ENCODE data around the gene AK8.

AK8 gene

DNA sequence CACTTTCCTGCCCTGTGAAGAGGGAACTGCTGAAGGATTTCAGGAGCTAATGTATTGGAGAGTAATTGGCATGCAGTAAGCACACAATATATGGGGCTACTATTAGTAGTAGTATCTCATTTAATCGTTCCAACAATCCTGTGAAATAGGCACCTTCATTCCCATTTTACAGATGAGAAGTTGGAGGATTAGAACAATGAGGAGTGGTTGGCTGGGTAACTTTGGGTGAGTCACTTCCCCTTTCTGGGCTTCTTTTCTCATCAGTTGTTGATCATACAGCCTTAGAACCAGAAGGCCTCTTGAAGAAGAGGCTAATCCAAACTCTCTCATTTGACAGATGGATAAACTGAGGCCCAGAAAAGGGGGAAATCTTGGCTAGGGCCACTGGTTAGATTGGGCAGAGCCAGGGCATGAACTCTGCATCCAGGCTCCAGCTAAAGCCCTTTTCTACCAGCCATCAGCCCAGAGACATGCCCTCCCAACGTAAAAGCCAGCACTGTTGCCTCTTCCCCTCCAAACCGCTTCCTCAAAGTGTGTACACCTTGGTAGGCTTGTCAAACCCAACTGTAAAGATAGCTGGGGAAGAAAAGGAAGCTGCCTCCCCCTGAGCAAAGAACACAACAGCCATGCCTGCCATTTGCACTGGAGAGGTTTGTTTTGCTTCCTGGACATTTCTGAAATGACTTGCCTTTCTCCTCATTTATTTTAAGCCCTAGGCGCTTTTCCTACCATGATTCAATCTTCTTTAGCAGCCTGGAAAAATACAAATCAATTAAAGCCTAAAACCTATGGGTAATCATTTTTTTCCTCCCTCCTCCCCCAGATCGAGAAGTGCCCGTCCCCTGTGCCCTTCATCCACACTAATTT is 1.6 kb upstream of the AK8 start:
- H3K4me3 ChIP-seq (ENCODE audit: low read length): peak overlapping the region; percentile 97
- H3K36me3 ChIP-seq (replicated peaks; ENCODE audit: low read depth, low read length): no peaks in the 10 kb centered on the region
- no peaks in the 10 kb centered on the region for H3K79me2 ChIP-seq (ENCODE audit: low read length)
- no peak overlapping the region for H3K9ac ChIP-seq (ENCODE audit: low read length)
- no peaks in the 10 kb centered on the region for H3K27me3 ChIP-seq (ENCODE audit: low read depth, low read length)
- H4K20me1 ChIP-seq (ENCODE audit: insufficient read depth, low read length): no peaks in the 10 kb centered on the region
- peaks cover 15% of the 10 kb centered on the region for H3K4me1 ChIP-seq (ENCODE audit: low read length)
- H3K4me2 ChIP-seq (ENCODE audit: low read length): peak overlapping the region; percentile 65
- no peak overlapping the region for H3K27ac ChIP-seq (ENCODE audit: low read length)
- no peaks in the 10 kb centered on the region for H3K9me3 ChIP-seq (ENCODE audit: insufficient read depth, low read length)
- TF ChIP-seq, protein P1, sequence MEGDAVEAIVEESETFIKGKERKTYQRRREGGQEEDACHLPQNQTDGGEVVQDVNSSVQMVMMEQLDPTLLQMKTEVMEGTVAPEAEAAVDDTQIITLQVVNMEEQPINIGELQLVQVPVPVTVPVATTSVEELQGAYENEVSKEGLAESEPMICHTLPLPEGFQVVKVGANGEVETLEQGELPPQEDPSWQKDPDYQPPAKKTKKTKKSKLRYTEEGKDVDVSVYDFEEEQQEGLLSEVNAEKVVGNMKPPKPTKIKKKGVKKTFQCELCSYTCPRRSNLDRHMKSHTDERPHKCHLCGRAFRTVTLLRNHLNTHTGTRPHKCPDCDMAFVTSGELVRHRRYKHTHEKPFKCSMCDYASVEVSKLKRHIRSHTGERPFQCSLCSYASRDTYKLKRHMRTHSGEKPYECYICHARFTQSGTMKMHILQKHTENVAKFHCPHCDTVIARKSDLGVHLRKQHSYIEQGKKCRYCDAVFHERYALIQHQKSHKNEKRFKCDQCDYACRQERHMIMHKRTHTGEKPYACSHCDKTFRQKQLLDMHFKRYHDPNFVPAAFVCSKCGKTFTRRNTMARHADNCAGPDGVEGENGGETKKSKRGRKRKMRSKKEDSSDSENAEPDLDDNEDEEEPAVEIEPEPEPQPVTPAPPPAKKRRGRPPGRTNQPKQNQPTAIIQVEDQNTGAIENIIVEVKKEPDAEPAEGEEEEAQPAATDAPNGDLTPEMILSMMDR (IDR thresholded peaks at IDR 0.05; ENCODE audit: low read depth, low read length): no peak
- no peak for TF ChIP-seq EZH2phosphoT487 (IDR thresholded peaks at IDR 0.05; ENCODE audit: low read depth)
- no peak overlapping the region for H2AFZ ChIP-seq (ENCODE audit: low read depth, low read length)

DNA sequence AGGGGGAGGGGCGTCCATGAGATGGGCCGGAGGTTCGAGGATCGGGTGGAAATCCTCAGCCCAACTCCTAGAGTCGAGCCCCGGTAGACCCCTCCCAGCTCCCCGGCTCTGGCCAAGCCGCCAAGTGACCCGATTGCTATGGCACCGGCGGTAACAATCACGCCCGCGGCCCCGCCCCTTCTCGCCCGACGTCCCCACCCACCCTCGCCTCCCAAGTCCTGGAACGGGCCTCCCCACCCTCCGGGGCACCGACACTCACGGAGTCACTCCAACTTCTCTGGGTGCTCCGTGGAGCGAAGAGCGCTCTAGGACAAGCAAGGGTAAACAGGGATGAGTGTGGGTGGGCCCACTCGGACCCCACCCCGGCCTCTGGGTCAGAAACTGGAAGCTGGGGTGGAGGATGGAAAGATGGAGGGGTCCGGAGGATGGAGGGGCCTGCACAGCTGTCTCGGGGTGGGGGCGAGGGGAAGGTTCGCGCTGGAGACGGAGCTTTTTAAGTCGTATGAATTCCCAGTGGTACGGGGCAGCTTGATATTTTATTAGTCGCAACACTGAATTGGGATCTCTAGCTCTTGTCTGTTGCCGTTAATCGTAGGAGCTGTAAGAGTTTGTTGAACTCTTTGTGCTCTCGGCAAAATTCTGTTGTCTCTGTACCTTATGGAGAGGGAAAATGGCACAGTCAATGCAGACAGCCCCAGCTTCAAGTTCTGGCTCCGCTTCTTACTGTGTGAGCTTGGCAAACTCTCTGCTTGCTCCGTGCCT is 792 bp upstream of the AK8 start, which contains the start of gene SPACA9:
Gene SPACA9, plus strand, starts transcription at position 204 of the 762 bp plus-strand sequence. CDS start 5,050 bp downstream, outside the sequence.
- Histone ChIP-seq H3K9me3 (ENCODE audit: insufficient read depth, low read length) (no peaks in the 10 kb centered on the region), H3K9ac (ENCODE audit: low read length) (peak within 1 kb of the TSS; percentile 90), H3K4me2 (ENCODE audit: low read length) (peak within 1 kb of the TSS; percentile 65), H3K27ac (ENCODE audit: low read length) (peak within 1 kb of the TSS; percentile 25; the same call in 1 of the 2 replicates), H3K79me2 (ENCODE audit: low read length) (no peaks in the 10 kb centered on the region), H3K4me1 (ENCODE audit: low read length) (peaks cover 15% of the 10 kb centered on the region), H3K36me3 (replicated peaks; ENCODE audit: low read depth, low read length) (no peaks in the 10 kb centered on the region), H3K27me3 (ENCODE audit: low read depth, low read length) (no peaks in the 10 kb centered on the region), H4K20me1 (ENCODE audit: insufficient read depth, low read length) (no peaks in the 10 kb centered on the region), H2AFZ (ENCODE audit: low read depth, low read length) (peak within 1 kb of the TSS; percentile 95), H3K4me3 (ENCODE audit: low read length) (peak within 1 kb of the TSS; percentile 97)
- TF ChIP-seq EZH2phosphoT487 (IDR thresholded peaks at IDR 0.05; ENCODE audit: low read depth): no peak
- TF ChIP-seq, protein P1 (IDR thresholded peaks at IDR 0.05; ENCODE audit: low read depth, low read length): no peak

DNA sequence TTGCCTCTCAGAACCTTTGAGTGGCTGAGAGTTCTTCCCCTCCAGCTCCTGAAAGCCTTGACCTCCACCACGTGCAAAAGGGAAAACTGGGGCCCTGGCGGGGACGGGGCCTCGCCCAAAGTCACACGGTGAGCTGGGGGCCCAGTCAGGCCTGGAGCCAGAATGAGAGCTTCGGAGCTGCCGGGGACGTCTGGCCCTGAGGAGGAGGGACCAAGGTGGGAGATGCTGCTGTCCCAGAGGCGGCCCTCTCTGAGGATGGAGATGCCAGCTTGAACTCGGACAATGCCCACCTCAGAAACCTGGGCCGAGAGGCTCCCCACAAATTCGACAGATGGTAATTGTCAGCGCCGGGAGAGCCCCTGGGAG is 643 bp downstream of the AK8 start:
- H3K9me3 ChIP-seq (ENCODE audit: insufficient read depth, low read length): no peaks in the 10 kb centered on the region
- H3K9ac ChIP-seq (ENCODE audit: low read length): peak overlapping the region; percentile 90; the same call in 1 of the 2 replicates
- no peaks in the 10 kb centered on the region for H3K36me3 ChIP-seq (replicated peaks; ENCODE audit: low read depth, low read length)
- peak overlapping the region; percentile 97 for H3K4me3 ChIP-seq (ENCODE audit: low read length)
- H3K79me2 ChIP-seq (ENCODE audit: low read length): no peaks in the 10 kb centered on the region
- no peaks in the 10 kb centered on the region for H4K20me1 ChIP-seq (ENCODE audit: insufficient read depth, low read length)
- no peaks in the 10 kb centered on the region for H3K27me3 ChIP-seq (ENCODE audit: low read depth, low read length)
- no peak overlapping the region for H3K27ac ChIP-seq (ENCODE audit: low read length)
- H3K4me1 ChIP-seq (ENCODE audit: low read length): peaks cover 15% of the 10 kb centered on the region
- 0 out of 2 replicates have a peak overlapping the region, but pooled peaks have one; percentile 95 for H2AFZ ChIP-seq (ENCODE audit: low read depth, low read length)
- H3K4me2 ChIP-seq (ENCODE audit: low read length): peak overlapping the region; percentile 65
- TF ChIP-seq EZH2phosphoT487 (IDR thresholded peaks at IDR 0.05; ENCODE audit: low read depth): no peak
- TF ChIP-seq, protein P1 (IDR thresholded peaks at IDR 0.05; ENCODE audit: low read depth, low read length): no peak

DNA sequence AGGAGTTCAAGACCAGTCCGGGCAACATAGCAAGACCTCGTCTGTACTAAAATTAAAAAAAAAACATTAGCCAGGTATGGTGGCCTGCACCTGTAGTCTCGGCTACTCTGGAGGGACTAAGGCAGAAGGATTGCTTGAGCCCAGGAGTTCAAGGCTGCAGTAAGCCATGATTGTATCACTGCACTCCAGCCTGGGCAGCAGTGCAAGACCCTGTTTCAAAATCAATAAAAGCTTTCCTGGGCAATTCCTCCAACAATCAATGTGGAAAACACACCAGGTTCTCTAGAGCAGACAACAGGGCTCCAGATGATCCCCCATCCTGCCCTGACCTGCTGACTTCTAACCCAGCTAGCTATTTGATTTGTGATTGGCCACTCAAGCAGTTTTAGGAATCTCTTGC is 1.2 kb downstream of the AK8 start:
- no peaks in the 10 kb centered on the region for H3K9me3 ChIP-seq (ENCODE audit: insufficient read depth, low read length)
- no peaks in the 10 kb centered on the region for H3K36me3 ChIP-seq (replicated peaks; ENCODE audit: low read depth, low read length)
- no peaks in the 10 kb centered on the region for H4K20me1 ChIP-seq (ENCODE audit: insufficient read depth, low read length)
- H3K4me1 ChIP-seq (ENCODE audit: low read length): peaks cover 15% of the 10 kb centered on the region
- H3K4me3 ChIP-seq (ENCODE audit: low read length): no peak overlapping the region
- H3K27ac ChIP-seq (ENCODE audit: low read length): no peak overlapping the region
- no peak overlapping the region for H3K9ac ChIP-seq (ENCODE audit: low read length)
- H3K79me2 ChIP-seq (ENCODE audit: low read length): no peaks in the 10 kb centered on the region
- no peak overlapping the region for H2AFZ ChIP-seq (ENCODE audit: low read depth, low read length)
- no peaks in the 10 kb centered on the region for H3K27me3 ChIP-seq (ENCODE audit: low read depth, low read length)
- no peak overlapping the region for H3K4me2 ChIP-seq (ENCODE audit: low read length)
- no peak for TF ChIP-seq EZH2phosphoT487 (IDR thresholded peaks at IDR 0.05; ENCODE audit: low read depth)
- TF ChIP-seq, protein P1 (IDR thresholded peaks at IDR 0.05; ENCODE audit: low read depth, low read length): no peak

Measured in OCI-LY3 (cell line).